WTC11 (cell line): ENCODE data around the gene STIM2. TPM values are rescaled to one million over a fixed set of nuclear protein-coding genes. Genes with fewer than 3 reads are reported as not detected.

Experiments
- ATAC-seq: fragments of 200-7000 bp; cut with Tn5 transposase; 2 replicates; pipeline ENCODE4 v1.10.0; 2021; ENCODE audit warnings: mild to moderate bottlenecking, moderate library complexity
- CTCF ChIA-PET: fragments of 300-600 bp; sonication (Branson Sonifier 250); formaldehyde crosslinking; loops from one replicate; lab custom pipeline; 2021; ENCODE audit warnings: antibody characterized with exemption; lab: Charles Lee
- POLR2A ChIA-PET: fragments of 350-600 bp; sonication (Branson Sonifier 250); formaldehyde crosslinking; loops from one replicate; lab custom pipeline; 2021; ENCODE audit warnings: antibody characterized with exemption; lab: Charles Lee
- DNase-seq: peaks from one replicate; pipeline ENCODE4 v3.0.0; 2021; ENCODE audit warnings: low spot score
- H3K27ac Mint-ChIP-seq: 2 replicates; pipeline ENCODE4 v1.8.0; 2021; ENCODE audit warnings: mixed read lengths
- H3K27me3 Mint-ChIP-seq: 2 replicates; pipeline ENCODE4 v1.8.0; 2021; ENCODE audit warnings: low read depth, mild to moderate bottlenecking, moderate library complexity, mixed read lengths
- H3K36me3 Mint-ChIP-seq: 2 replicates; pipeline ENCODE4 v1.8.0; 2021; ENCODE audit warnings: mixed read lengths
- H3K4me1 Mint-ChIP-seq: 2 replicates; pipeline ENCODE4 v1.8.0; 2022; ENCODE audit warnings: mixed read lengths
- H3K4me3 Mint-ChIP-seq: 2 replicates; pipeline ENCODE4 v1.8.0; 2021; ENCODE audit warnings: mild to moderate bottlenecking, moderate library complexity, mixed read lengths
- H3K9me3 Mint-ChIP-seq: 2 replicates; pipeline ENCODE4 v1.8.0; 2021; ENCODE audit warnings: mixed read lengths
- E2F4 ChIP-seq: sonication (generic); formaldehyde crosslinking; IDR thresholded peaks from 2 replicates; pipeline ENCODE4 v1.8.1; 2022; ENCODE audit warnings: low read depth, mild to moderate bottlenecking, moderate library complexity, missing genetic modification reagents, borderline replicate concordance
- ERG ChIP-seq: fragments of 250-450 bp; sonication (Bioruptor Pico); IDR thresholded peaks from 2 replicates; pipeline ENCODE4 v1.8.0; 2021; ENCODE audit warnings: mild to moderate bottlenecking
- ESRRA ChIP-seq: sonication (generic); formaldehyde crosslinking; IDR thresholded peaks from 2 replicates; pipeline ENCODE4 v1.8.1; 2022; ENCODE audit warnings: mild to moderate bottlenecking, missing genetic modification reagents, borderline replicate concordance
- FOXK1 ChIP-seq: sonication (generic); formaldehyde crosslinking; IDR thresholded peaks from 2 replicates; pipeline ENCODE4 v1.8.0; 2022; ENCODE audit warnings: mild to moderate bottlenecking, moderate library complexity, missing genetic modification reagents
- HMGXB4 ChIP-seq: sonication (generic); formaldehyde crosslinking; IDR thresholded peaks from 2 replicates; pipeline ENCODE4 v1.8.1; 2023; ENCODE audit warnings: mild to moderate bottlenecking, moderate library complexity, missing genetic modification reagents
- NFYB ChIP-seq: sonication (generic); formaldehyde crosslinking; conservative IDR thresholded peaks from 2 replicates; pipeline ENCODE4 v1.8.0; 2022; ENCODE audit warnings: low read depth, missing genetic modification reagents
- NR3C1 ChIP-seq: sonication (generic); formaldehyde crosslinking; conservative IDR thresholded peaks from 2 replicates; pipeline ENCODE4 v1.8.1; 2023; ENCODE audit warnings: low read depth, mild to moderate bottlenecking, missing genetic modification reagents
- RELA ChIP-seq: sonication (generic); formaldehyde crosslinking; IDR thresholded peaks from 2 replicates; pipeline ENCODE4 v1.8.1; 2022; ENCODE audit warnings: missing genetic modification reagents, mild to moderate bottlenecking, borderline replicate concordance
- RORB ChIP-seq: fragments of 250-450 bp; sonication (Bioruptor Pico); IDR thresholded peaks from 2 replicates; pipeline ENCODE4 v1.9.0; 2021; ENCODE audit warnings: mild to moderate bottlenecking
- TEAD4 ChIP-seq: sonication (generic); formaldehyde crosslinking; IDR thresholded peaks from 2 replicates; pipeline ENCODE4 v1.8.0; 2022; ENCODE audit warnings: mild to moderate bottlenecking, missing genetic modification reagents
- TP53 ChIP-seq: sonication (generic); formaldehyde crosslinking; IDR thresholded peaks from 2 replicates; pipeline ENCODE4 v1.8.1; 2023; ENCODE audit warnings: mild to moderate bottlenecking, missing genetic modification reagents
- USF2 ChIP-seq: sonication (generic); formaldehyde crosslinking; IDR thresholded peaks from 2 replicates; pipeline ENCODE4 v1.8.1; 2023; ENCODE audit warnings: mild to moderate bottlenecking, missing genetic modification reagents, moderate library complexity
- ZNF121 ChIP-seq: sonication (generic); formaldehyde crosslinking; IDR thresholded peaks from 2 replicates; pipeline ENCODE4 v1.8.0; 2023; ENCODE audit warnings: missing genetic modification reagents
- ZNF138 ChIP-seq: sonication (generic); formaldehyde crosslinking; conservative IDR thresholded peaks from 2 replicates; pipeline ENCODE4 v1.8.1; 2022; ENCODE audit warnings: mild to moderate bottlenecking, moderate library complexity, missing genetic modification reagents
- ZNF232 ChIP-seq: sonication (generic); formaldehyde crosslinking; IDR thresholded peaks from 2 replicates; pipeline ENCODE4 v1.8.0; 2022; ENCODE audit warnings: mild to moderate bottlenecking, missing genetic modification reagents
- ZNF416 ChIP-seq: fragments of 250-450 bp; sonication (Bioruptor Pico); IDR thresholded peaks from 2 replicates; pipeline ENCODE4 v1.9.0; 2021; ENCODE audit warnings: mild to moderate bottlenecking, inconsistent platforms
- ZNF512 ChIP-seq: sonication (generic); formaldehyde crosslinking; IDR thresholded peaks from 2 replicates; pipeline ENCODE4 v1.8.1; 2022; ENCODE audit warnings: missing genetic modification reagents, borderline replicate concordance
- ZNF671 ChIP-seq: fragments of 250-450 bp; sonication (Bioruptor Pico); IDR thresholded peaks from 2 replicates; pipeline ENCODE4 v1.8.0; 2021; ENCODE audit warnings: mild to moderate bottlenecking
- total RNA-seq: library from RNA; stranded (reverse); gene quantifications from 3 replicates; pipeline ENCODE4 v1.2.3, GENCODE V29; 2021
- TF ChIP-seq, protein P1 (sequence below): fragments of 250-450 bp; sonication (Bioruptor Pico); IDR thresholded peaks from 2 replicates; pipeline ENCODE4 v2.1.2; 2022; ENCODE audit warnings: mild to moderate bottlenecking, moderate library complexity
- TF ChIP-seq, protein P2 (sequence below): sonication (generic); formaldehyde crosslinking; IDR thresholded peaks from 2 replicates; pipeline ENCODE4 v1.8.0; 2023; ENCODE audit warnings: missing genetic modification reagents
- TF ChIP-seq, protein P3 (sequence below): sonication (generic); formaldehyde crosslinking; conservative IDR thresholded peaks from 2 replicates; pipeline ENCODE4 v1.8.1; 2022; ENCODE audit warnings: mild to moderate bottlenecking, missing genetic modification reagents

Gene STIM2
- total RNA-seq, 1 experiment from 2014 or later, result 22.4 TPM

DNA sequence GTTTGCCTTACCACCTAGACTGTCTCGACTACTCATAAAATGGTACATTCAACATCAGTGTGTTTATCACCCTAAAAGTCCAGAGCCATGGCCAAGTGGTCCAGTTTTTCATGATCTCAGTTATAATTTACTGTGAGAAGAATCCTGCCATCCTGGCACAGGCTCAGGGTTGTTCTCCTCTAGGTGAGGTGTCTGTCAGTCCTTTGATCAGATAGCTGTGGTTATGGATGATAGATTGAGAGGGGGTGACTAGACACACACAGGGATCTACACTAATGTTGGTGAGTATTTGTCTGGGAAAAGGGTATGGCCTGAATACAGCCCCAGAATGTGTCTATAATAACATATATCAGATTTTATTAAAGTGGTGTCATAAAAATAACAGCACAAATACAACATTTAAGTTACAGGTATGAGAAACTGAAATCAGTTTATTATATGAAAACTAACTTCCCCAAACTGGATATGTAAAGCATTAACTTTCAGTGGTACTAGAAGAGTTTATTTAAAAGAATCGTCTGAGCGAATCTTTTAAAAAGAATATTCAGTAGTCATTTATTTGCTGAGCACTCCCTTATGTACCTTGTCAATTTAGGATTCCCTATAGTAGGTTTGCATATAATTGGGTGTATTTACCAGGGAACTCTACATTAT lies 93.3 kb downstream of the STIM2 start:
- CTCF ChIA-PET, result no interaction called here
- Mint-ChIP-seq H3K4me3 (no peak overlapping the region), H3K4me1 (peaks cover 7% of the 10 kb centered on the region), H3K36me3 (0 out of 2 replicates have a peak, but pooled peaks cover 8% of the 10 kb centered on the region), H3K27ac (no peak overlapping the region), H3K9me3 (peaks cover 15% of the 10 kb centered on the region)
- TF ChIP-seq ZNF121 (no peak), FOXK1 (CRISPR knock-in tag) (no peak), TEAD4 (CRISPR knock-in tag) (no peak), ZNF512 (no peak)
- TF ChIP-seq, protein P1, sequence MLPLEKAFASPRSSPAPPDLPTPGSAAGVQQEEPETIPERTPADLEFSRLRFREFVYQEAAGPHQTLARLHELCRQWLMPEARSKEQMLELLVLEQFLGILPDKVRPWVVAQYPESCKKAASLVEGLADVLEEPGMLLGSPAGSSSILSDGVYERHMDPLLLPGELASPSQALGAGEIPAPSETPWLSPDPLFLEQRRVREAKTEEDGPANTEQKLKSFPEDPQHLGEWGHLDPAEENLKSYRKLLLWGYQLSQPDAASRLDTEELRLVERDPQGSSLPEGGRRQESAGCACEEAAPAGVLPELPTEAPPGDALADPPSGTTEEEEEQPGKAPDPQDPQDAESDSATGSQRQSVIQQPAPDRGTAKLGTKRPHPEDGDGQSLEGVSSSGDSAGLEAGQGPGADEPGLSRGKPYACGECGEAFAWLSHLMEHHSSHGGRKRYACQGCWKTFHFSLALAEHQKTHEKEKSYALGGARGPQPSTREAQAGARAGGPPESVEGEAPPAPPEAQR (CRISPR knock-in tag), result no peak
- TF ChIP-seq, all 79 proteins: peak for 0
- DNase-seq (no peak), ATAC-seq (no peak)
- POLR2A ChIA-PET, result no interaction called here
- H3K27me3 Mint-ChIP-seq, result no peaks in the 10 kb centered on the region

DNA sequence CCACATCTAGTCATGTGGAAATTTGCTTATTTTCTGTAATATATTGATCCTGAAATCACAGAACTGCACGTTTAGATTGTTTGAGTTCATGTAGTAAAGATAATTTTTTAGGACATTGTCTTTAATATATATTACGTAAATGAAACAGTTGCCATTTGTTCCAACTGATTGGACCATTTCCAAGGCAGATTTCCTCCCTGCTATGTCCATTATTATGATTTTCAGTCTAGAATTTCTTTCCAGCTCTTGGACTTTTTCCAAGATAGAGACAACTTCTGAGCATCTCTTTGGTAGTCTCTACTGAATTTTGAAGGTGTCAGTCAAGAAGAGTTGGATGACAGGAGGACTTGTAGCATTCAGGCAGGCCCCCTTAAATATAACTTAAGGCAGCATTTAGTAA lies 94.6 kb downstream of the STIM2 start:
- H3K36me3 Mint-ChIP-seq, result 0 out of 2 replicates have a peak, but pooled peaks cover 5% of the 10 kb centered on the region
- DNase-seq (no peak), ATAC-seq (no peak)
- peaks cover 18% of the 10 kb centered on the region for H3K4me1 Mint-ChIP-seq
- no peak overlapping the region for H3K4me3 Mint-ChIP-seq
- POLR2A ChIA-PET, result no interaction called here
- H3K27me3 Mint-ChIP-seq, result no peaks in the 10 kb centered on the region
- H3K9me3 Mint-ChIP-seq, result peaks cover 12% of the 10 kb centered on the region
- no peak overlapping the region for H3K27ac Mint-ChIP-seq
- CTCF ChIA-PET, result interaction anchor here (1.3 kb wide), 1 partner anchor 55 kb away, joined by 3 read pairs; no protein-coding TSS in a partner anchor
- TF ChIP-seq ZNF138 (CRISPR knock-in tag), result no peak
- TF ChIP-seq E2F4 (CRISPR knock-in tag), result no peak
- no peak for TF ChIP-seq ESRRA (CRISPR knock-in tag)
- TF ChIP-seq, protein P1 (CRISPR knock-in tag), result no peak
- no peak for TF ChIP-seq RORB (CRISPR knock-in tag)
- no peak for TF ChIP-seq NFYB (CRISPR knock-in tag)
- TF ChIP-seq, protein P2, sequence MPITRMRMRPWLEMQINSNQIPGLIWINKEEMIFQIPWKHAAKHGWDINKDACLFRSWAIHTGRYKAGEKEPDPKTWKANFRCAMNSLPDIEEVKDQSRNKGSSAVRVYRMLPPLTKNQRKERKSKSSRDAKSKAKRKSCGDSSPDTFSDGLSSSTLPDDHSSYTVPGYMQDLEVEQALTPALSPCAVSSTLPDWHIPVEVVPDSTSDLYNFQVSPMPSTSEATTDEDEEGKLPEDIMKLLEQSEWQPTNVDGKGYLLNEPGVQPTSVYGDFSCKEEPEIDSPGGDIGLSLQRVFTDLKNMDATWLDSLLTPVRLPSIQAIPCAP, result no peak
- TF ChIP-seq, protein P3, sequence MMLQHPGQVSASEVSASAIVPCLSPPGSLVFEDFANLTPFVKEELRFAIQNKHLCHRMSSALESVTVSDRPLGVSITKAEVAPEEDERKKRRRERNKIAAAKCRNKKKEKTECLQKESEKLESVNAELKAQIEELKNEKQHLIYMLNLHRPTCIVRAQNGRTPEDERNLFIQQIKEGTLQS (CRISPR knock-in tag), result no peak
- no peak for TF ChIP-seq USF2 (CRISPR knock-in tag)
- no peak for TF ChIP-seq ZNF671 (CRISPR knock-in tag)
- no peak for TF ChIP-seq HMGXB4 (CRISPR knock-in tag)
- no peak for TF ChIP-seq ERG (CRISPR knock-in tag)
- TF ChIP-seq TP53 (CRISPR knock-in tag), result no peak
- TF ChIP-seq ZNF232 (CRISPR knock-in tag), result no peak
- no peak for TF ChIP-seq NR3C1
- no peak for TF ChIP-seq ZNF416 (CRISPR knock-in tag)
- no peak for TF ChIP-seq RELA (CRISPR knock-in tag)
